ENCODE data around the gene POLRMT.

DNA sequence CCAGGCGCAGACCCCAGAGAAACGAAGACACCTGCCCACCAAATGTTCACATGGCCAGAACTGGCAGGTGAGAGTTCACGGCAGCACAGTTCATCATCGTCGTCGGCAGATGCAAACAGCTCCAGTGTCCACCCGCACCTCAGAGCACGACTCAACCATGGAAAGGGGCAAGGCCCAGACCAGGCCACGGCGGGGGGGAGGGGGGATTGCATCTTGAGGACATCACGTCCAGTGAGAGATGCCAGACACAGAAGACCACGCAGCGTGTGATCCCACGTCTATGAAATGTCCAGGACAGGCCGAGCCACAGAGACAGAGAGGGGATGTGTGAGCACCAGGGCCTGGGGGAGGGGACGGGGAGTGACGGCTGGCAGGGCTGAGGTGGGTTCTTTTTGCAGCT, 22.4 kb upstream of the POLRMT start:
- TF ChIP-seq, protein P1, sequence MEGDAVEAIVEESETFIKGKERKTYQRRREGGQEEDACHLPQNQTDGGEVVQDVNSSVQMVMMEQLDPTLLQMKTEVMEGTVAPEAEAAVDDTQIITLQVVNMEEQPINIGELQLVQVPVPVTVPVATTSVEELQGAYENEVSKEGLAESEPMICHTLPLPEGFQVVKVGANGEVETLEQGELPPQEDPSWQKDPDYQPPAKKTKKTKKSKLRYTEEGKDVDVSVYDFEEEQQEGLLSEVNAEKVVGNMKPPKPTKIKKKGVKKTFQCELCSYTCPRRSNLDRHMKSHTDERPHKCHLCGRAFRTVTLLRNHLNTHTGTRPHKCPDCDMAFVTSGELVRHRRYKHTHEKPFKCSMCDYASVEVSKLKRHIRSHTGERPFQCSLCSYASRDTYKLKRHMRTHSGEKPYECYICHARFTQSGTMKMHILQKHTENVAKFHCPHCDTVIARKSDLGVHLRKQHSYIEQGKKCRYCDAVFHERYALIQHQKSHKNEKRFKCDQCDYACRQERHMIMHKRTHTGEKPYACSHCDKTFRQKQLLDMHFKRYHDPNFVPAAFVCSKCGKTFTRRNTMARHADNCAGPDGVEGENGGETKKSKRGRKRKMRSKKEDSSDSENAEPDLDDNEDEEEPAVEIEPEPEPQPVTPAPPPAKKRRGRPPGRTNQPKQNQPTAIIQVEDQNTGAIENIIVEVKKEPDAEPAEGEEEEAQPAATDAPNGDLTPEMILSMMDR (IDR thresholded peaks at IDR 0.05), result no peak
- TF ChIP-seq EZH2 (IDR thresholded peaks at IDR 0.05) (no peak), EZH2phosphoT487 (IDR thresholded peaks at IDR 0.05) (no peak)

All from neural progenitor cell (in vitro differentiated cells).